AG09309 (cell line): Measurements from ENCODE around the gene BCAS1.

Experiments
- DNase-seq: peaks from one replicate; pipeline ENCODE4 v3.0.0-alpha.2; 2010; ENCODE audit warnings: low read depth
- H3K4me3 ChIP-seq: 2 replicates; pipeline ENCODE4 v1.5.1; 2011; ENCODE audit warnings: mild to moderate bottlenecking, low read depth, low read length, moderate library complexity; ENCODE audit not compliant: control insufficient read depth
- CTCF ChIP-seq: IDR thresholded peaks from 2 replicates; pipeline ENCODE4 v1.5.1; 2011; ENCODE audit warnings: mild to moderate bottlenecking, low read depth, low read length, inconsistent platforms; ENCODE audit not compliant: insufficient read depth, control insufficient read depth; ENCODE audit errors: missing control alignments

The BCAS1 gene

GRCh38 chr20:53958260-53958659 is 112.1 kb downstream of the BCAS1 start:
- DNase-seq = no peak
- H3K4me3 ChIP-seq = no peak overlapping the region
- TF ChIP-seq CTCF = no peak

- DNase-seq = peak; percentile 79
- no peak overlapping the region for H3K4me3 ChIP-seq
- TF ChIP-seq CTCF = peak; percentile 25
Observed at GRCh38 chr20:53957451-53958172, 112.8 kb downstream of the BCAS1 start.

DNA sequence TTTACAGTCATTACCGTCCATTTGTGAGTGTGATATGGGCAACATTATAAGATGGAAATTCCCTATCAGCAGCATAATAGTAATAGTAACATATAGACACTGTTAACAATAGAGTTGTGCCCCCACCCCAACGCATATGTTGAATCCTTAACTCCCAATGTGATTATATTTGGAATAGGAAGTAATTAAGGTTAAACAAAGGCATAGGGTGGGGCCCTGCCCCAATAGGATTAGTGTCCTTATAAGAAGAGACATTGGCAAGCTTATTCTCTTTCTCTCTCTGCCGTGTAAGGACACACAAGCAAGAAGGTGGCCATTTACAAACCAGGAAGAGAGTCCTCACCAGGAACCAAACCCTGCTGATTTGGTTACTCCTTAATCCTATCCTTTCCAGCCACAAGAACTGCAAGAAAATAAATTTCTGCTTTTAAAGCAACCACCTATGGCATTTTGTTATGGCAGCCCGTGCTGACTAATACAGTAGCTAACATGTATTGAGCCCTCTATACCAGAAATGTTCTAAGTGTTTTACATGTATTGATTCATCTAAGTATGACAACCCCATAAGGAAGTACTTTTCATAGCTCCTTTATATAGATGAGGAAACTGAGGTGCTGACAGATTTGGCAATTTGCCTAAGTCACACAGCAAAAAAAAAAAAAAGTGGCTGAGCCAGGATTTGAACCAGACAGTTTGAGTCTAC is 114.2 kb downstream of the BCAS1 start:
- no peak for DNase-seq
- no peak for TF ChIP-seq CTCF
- H3K4me3 ChIP-seq = no peak overlapping the region

- no peak for TF ChIP-seq CTCF
- H3K4me3 ChIP-seq = no peak overlapping the region
- DNase-seq = no peak
Observed at GRCh38 chr20:53954723-53955658, 115.4 kb downstream of the BCAS1 start.

DNA sequence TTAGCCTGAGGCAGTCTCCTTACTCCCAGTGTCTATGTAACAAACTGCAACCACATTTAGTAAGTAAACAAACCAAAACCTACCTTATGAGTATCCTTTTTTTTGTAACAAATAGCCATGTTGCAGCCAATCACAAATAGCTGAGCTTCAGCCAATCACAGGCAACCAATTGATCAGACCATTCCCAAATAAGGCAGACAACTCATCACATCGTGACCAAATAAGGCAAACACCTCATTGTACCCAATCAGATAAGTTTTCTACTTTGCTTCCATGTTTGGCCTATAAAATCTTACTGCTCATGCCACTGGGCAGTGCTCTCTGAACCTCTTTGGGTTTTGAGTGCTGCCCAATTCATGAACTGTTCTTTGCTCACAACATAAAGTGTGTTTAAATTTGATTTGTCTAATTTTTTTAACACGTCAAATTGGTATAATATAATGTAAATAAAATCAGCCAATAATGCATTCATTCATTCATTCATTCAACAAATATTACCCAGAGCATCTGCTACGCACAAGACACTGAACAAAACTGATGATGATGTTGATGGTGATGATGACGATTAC is 117.8 kb downstream of the BCAS1 start:
- no peak for TF ChIP-seq CTCF

DNA sequence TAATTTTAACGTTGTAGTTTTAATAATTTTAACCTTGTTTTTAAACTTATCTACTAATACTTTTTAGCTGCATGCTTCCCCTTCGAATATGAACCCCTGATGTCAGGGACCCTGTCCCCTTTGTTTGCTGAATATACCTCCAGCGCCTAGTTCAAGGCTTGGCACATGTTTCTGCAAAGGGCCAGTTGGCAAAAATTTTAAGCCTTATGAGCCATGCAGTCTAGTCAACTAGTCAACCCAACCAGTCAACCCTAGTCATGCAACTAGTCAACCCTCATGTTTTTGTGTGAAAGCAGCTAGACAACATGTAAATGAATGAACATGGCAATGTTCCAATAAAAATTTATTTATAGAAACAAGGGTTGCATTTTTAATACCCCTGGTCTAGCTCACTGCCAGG is 119.8 kb downstream of the BCAS1 start:
- TF ChIP-seq CTCF = no peak
- DNase-seq = no peak
- H3K4me3 ChIP-seq = no peak overlapping the region

More for the DNA sequence above, 117.8 kb downstream of the BCAS1 start:
- no peak for DNase-seq
- no peak overlapping the region for H3K4me3 ChIP-seq
